Measurements from ENCODE around the gene DNER. TPM values are rescaled to one million over a fixed set of nuclear protein-coding genes. Genes with fewer than 3 reads are reported as not detected.

DNER gene
- total RNA-seq, 1 donor from 2014 or later, result 0.14 TPM

DNA sequence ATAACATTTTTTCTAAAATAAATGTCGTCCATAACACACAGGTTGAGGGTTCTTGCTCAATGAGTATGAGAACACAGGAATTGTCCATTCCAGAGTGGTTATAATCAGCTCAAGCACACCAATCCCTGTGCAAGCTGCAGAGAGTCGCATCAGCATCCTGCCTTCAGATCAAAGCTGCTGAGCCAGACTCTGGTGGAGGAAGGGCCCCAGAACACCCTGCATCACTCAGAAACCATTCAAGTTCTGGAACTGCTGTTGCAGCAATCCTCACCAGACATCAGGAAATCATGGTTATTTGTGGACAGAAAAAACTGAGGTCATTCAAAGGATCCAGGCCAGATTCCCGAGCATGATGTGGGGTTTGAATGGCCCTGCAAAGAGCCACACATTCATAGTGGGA, 44.5 kb downstream of the DNER start:
- DNase-seq (no peak), ATAC-seq (no peak)
- H3K27ac ChIP-seq, result no peak overlapping the region
- no peaks in the 10 kb centered on the region for H3K9me3 ChIP-seq
- intact Hi-C loops (cut with DNase I), result no loop called here
- TF ChIP-seq CTCF (IDR thresholded peaks at IDR 0.05), result no peak
- peaks cover 9% of the 10 kb centered on the region for H3K27me3 ChIP-seq
- H3K36me3 ChIP-seq, result no peaks in the 10 kb centered on the region
- H3K4me1 ChIP-seq, result no peaks in the 10 kb centered on the region
- no peak overlapping the region for H3K4me3 ChIP-seq

GRCh38 chr2:229666811-229667210, 47.5 kb downstream of the DNER start:
- H3K27me3 ChIP-seq, result peaks cover 6% of the 10 kb centered on the region
- H3K9me3 ChIP-seq, result no peaks in the 10 kb centered on the region
- no peak overlapping the region for H3K27ac ChIP-seq
- no peak overlapping the region for H3K4me3 ChIP-seq
- no peaks in the 10 kb centered on the region for H3K36me3 ChIP-seq
- no peaks in the 10 kb centered on the region for H3K4me1 ChIP-seq
- intact Hi-C loops (cut with DNase I), result no loop called here
- no peak for TF ChIP-seq CTCF (IDR thresholded peaks at IDR 0.05)
- DNase-seq, result no peak
- no peak for ATAC-seq

- no peak overlapping the region for H3K27ac ChIP-seq
- H3K4me1 ChIP-seq, result no peaks in the 10 kb centered on the region
- no peaks in the 10 kb centered on the region for H3K9me3 ChIP-seq
- no peak for ATAC-seq
- intact Hi-C loops (cut with DNase I), result no loop called here
- DNase-seq, result no peak
- TF ChIP-seq CTCF (IDR thresholded peaks at IDR 0.05), result no peak
- H3K27me3 ChIP-seq, result no peaks in the 10 kb centered on the region
- no peak overlapping the region for H3K4me3 ChIP-seq
- no peaks in the 10 kb centered on the region for H3K36me3 ChIP-seq
Measured at GRCh38 chr2:229665158-229665557, 49.2 kb downstream of the DNER start.

DNA sequence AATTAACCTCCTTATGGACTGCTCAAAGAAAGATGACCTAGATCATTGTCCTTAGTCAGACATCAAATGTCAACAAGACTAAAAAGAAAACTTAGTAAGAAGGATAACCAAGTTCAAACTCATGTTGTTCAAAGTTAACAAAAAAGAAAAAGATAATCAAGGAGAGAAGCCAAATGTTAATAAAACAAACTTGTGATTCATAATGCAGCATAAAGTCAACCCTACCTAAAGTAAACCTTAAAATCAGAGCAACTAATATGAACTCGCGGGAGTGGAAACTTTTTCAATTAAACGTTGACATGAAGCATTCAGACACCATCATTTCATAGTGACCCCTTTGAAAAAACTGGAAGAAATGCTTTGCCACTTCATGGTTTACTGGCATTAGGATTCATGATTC, 52.9 kb downstream of the DNER start:
- intact Hi-C loops (cut with DNase I), result no loop called here
- H3K4me3 ChIP-seq, result no peak overlapping the region
- H3K36me3 ChIP-seq, result no peaks in the 10 kb centered on the region
- H3K4me1 ChIP-seq, result no peaks in the 10 kb centered on the region
- ATAC-seq (no peak), DNase-seq (no peak)
- no peak for TF ChIP-seq CTCF (IDR thresholded peaks at IDR 0.05)
- no peaks in the 10 kb centered on the region for H3K9me3 ChIP-seq
- H3K27me3 ChIP-seq, result no peaks in the 10 kb centered on the region
- H3K27ac ChIP-seq, result no peak overlapping the region

DNA sequence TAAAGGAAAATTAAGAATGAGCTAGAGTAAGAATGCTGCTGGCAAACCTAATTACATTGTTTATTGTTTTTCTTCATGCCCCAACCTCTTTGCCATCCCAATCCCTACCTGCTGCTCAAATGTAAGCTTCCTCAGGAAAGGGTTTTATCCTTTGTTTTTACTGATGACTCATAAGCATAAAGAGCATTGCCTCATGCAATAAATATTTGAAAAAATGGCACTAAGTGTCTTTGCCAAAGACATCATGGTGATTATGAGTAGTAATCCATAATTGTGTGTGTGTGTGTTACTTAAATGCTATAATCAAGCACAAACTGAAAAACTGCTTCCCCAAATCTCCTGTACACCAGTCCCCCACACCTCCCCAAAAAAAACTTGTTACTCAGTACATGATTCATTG, 53.4 kb downstream of the DNER start:
- no peaks in the 10 kb centered on the region for H3K36me3 ChIP-seq
- DNase-seq (no peak), ATAC-seq (no peak)
- H3K9me3 ChIP-seq, result no peaks in the 10 kb centered on the region
- no peaks in the 10 kb centered on the region for H3K27me3 ChIP-seq
- no peak overlapping the region for H3K4me3 ChIP-seq
- no peaks in the 10 kb centered on the region for H3K4me1 ChIP-seq
- no peak overlapping the region for H3K27ac ChIP-seq
- intact Hi-C loops (cut with DNase I), result no loop called here
- TF ChIP-seq CTCF (IDR thresholded peaks at IDR 0.05), result no peak

GRCh38 chr2:229660391-229660790, 54.0 kb downstream of the DNER start:
- Histone ChIP-seq H3K9me3 (no peaks in the 10 kb centered on the region), H3K36me3 (no peaks in the 10 kb centered on the region), H3K4me3 (no peak overlapping the region), H3K4me1 (no peaks in the 10 kb centered on the region), H3K27me3 (no peaks in the 10 kb centered on the region), H3K27ac (no peak overlapping the region)
- intact Hi-C loops (cut with DNase I), result no loop called here
- DNase-seq (no peak), ATAC-seq (no peak)
- no peak for TF ChIP-seq CTCF (IDR thresholded peaks at IDR 0.05)
